Uterus (tissue), 4 donors: Measurements from ENCODE around the gene PNPO. TPM values are rescaled to one million over a fixed set of nuclear protein-coding genes. Genes with fewer than 3 reads are reported as not detected.

Experiments
- DNase-seq, 2 donors: peaks; one replicate each; pipeline ENCODE4 v3.0.0-alpha.2; 2019 to 2020
- H3K27ac ChIP-seq, 2 donors: fragments of 200-600 bp; sonication (generic); 1 replicate in 1 of 2; 2 replicates in 1 of 2; pipeline ENCODE4 v1.5.1; 2016 to 2018
- H3K27me3 ChIP-seq, 2 donors: fragments of 200-600 bp; sonication (generic); one replicate each; pipeline ENCODE4 v1.5.1; 2018 to 2019; ENCODE audit warnings: control low read depth in 1 of 2
- H3K36me3 ChIP-seq, 2 donors: fragments of 200-600 bp; sonication (generic); one replicate each; pipeline ENCODE4 v1.5.1; 2019; ENCODE audit warnings: control low read depth in 1 of 2
- H3K4me1 ChIP-seq, 2 donors: fragments of 200-600 bp; sonication (generic); one replicate each; pipeline ENCODE4 v1.5.1; 2018 to 2019; ENCODE audit warnings: control low read depth in 1 of 2
- H3K4me3 ChIP-seq, 2 donors: fragments of 200-600 bp; sonication (generic); 1 replicate in 1 of 2; 2 replicates in 1 of 2; pipeline ENCODE4 v1.5.1; 2018 to 2019; ENCODE audit warnings: mild to moderate bottlenecking in 1 of 2
- H3K9me3 ChIP-seq, 2 donors: fragments of 200-600 bp; sonication (generic); one replicate each; pipeline ENCODE4 v1.5.1; 2019; ENCODE audit warnings: control low read depth in 1 of 2
- CTCF ChIP-seq, 4 experiments: fragments of 200-600 bp in 2 of 4; fragments of 450-650 bp in 2 of 4; sonication (generic) in 2 of 4; IDR thresholded peaks; one replicate each; pipeline ENCODE4 v1.5.1; 2016 to 2019; ENCODE audit warnings: antibody characterized with exemption in 4 of 4, mild to moderate bottlenecking in 2 of 4, moderate library complexity in 1 of 4
- POLR2A ChIP-seq, 2 donors: fragments of 450-650 bp; IDR thresholded peaks; one replicate each; pipeline ENCODE4 v1.6.1; 2016; ENCODE audit warnings: antibody characterized with exemption in 2 of 2, mild to moderate bottlenecking in 1 of 2, moderate library complexity in 1 of 2
- intact Hi-C: fragments of 100-400 bp; cut with DNase I; formaldehyde crosslinking; loops from one replicate; pipeline ENCODE4 v1.15.1; 2023; ENCODE audit warnings: low total_unique reads
- total RNA-seq, 4 donors: library from RNA; depleted of rRNA in 3 of 4; stranded (reverse); fragments of >200 nt in 3 of 4; gene quantifications; one replicate each; pipeline versions ENCODE4 v1.1.0 to v1.2.4, GENCODE V29; 2014 to 2023
- donor health status: DM: yes; HTN: yes; CAD: no.

PNPO gene
- total RNA-seq, 4 donors from 2014 or later = 16.7 to 29.4 (median 17.4) TPM

- H3K36me3 ChIP-seq = no peaks in the 10 kb centered on the region
- intact Hi-C loops = no loop called here
- TF ChIP-seq CTCF (IDR thresholded peaks at IDR 0.05) (no peak), POLR2A (IDR thresholded peaks at IDR 0.05) (no peak)
- no peaks in the 10 kb centered on the region for H3K4me1 ChIP-seq
- H3K27me3 ChIP-seq = no peaks in the 10 kb centered on the region
- no peak overlapping the region for H3K4me3 ChIP-seq
- H3K27ac ChIP-seq = no peak overlapping the region
- no peak for DNase-seq
- no peaks in the 10 kb centered on the region for H3K9me3 ChIP-seq
Observed at GRCh38 chr17:47956791-47957590, 15.6 kb downstream of the PNPO start.

- no peaks in the 10 kb centered on the region for H3K9me3 ChIP-seq
- no peak within 1 kb of the TSS for H3K4me3 ChIP-seq
- no peaks in the 10 kb centered on the region for H3K4me1 ChIP-seq
- H3K27me3 ChIP-seq = no peaks in the 10 kb centered on the region
- DNase-seq = no peak
- TF ChIP-seq CTCF (IDR thresholded peaks at IDR 0.05) (no peak), POLR2A (IDR thresholded peaks at IDR 0.05) (peak in 1 of 2 donors; percentile 13)
- H3K27ac ChIP-seq = no peak within 1 kb of the TSS
- intact Hi-C loops = no loop called here
- H3K36me3 ChIP-seq = no peaks in the 10 kb centered on the region
Observed at GRCh38 chr17:47957591-47958490, 16.5 kb downstream of the PNPO start, which contains the start of gene PRR15L. TSS of gene PRR15L (minus strand) at chr17:47957883. CDS start at chr17:47953234, 4,649 bp downstream.

DNA sequence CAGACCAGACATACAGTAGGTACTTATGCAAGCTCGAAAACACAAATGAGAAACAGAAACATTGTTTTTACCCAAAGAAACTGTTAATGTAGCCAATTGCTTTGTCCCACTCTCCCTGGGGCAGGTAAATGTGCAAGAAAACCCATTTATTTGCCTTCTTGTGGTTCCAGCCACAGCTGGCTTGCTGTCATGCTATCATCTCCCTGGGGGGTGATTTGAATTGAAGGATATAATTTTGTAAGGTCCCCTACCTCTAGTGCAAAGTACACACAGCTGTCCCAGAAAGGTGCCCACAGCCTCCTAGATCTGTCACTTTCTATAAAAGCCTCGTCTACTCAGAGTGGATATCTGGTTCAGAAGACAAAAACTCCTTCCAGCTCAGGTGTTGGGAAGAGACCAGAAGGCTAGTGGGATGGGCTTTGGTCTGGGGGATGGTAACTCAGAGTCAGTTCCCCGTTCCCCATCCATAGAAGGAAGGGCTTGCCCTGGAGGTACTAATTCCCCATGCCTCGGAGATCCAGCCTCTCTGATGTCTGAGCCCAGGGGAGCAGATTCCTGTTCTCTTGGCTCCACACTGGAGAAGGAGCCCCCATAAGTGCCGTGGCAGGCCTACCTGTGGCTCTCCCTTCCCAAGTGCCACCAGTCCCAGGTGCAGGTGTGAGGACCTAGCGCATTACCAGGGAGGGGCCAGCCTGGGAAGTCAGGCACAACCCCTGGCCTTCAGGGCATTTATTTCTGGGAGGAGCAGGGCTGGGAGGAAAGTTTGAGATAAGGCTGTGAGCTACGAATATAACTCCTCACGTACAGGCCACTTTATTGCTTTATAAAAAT is 18.7 kb downstream of the PNPO start:
- no peaks in the 10 kb centered on the region for H3K4me1 ChIP-seq
- no peak overlapping the region for H3K4me3 ChIP-seq
- H3K9me3 ChIP-seq = no peaks in the 10 kb centered on the region
- no peaks in the 10 kb centered on the region for H3K36me3 ChIP-seq
- DNase-seq = no peak
- no peaks in the 10 kb centered on the region for H3K27me3 ChIP-seq
- H3K27ac ChIP-seq = no peak overlapping the region
- TF ChIP-seq POLR2A (IDR thresholded peaks at IDR 0.05) (no peak), CTCF (IDR thresholded peaks at IDR 0.05) (no peak)
- intact Hi-C loops = no loop called here

GRCh38 chr17:47961406-47961805 is 20.0 kb downstream of the PNPO start:
- H3K4me1 ChIP-seq = no peaks in the 10 kb centered on the region
- H3K27me3 ChIP-seq = no peaks in the 10 kb centered on the region
- no peak overlapping the region for H3K4me3 ChIP-seq
- H3K36me3 ChIP-seq = no peaks in the 10 kb centered on the region
- H3K27ac ChIP-seq = no peak overlapping the region
- H3K9me3 ChIP-seq = no peaks in the 10 kb centered on the region
- no peak for DNase-seq
- intact Hi-C loops = no loop called here
- TF ChIP-seq CTCF (IDR thresholded peaks at IDR 0.05) (no peak), POLR2A (IDR thresholded peaks at IDR 0.05) (no peak)
